Fibroblast of skin of left biceps (primary cell): ENCODE data around the gene SKIL.
A peak's percentile ranks its signal among the peaks of the same experiment; 100 is the strongest.
"Not testable (repeated sequence)": the region's sequence is repeated elsewhere in the genome, so short reads cannot be mapped to it uniquely, and the experiment has no call there.

Source experiments
- DNase-seq, 2 experiments: peaks; one replicate each; pipeline ENCODE4 v3.0.0-alpha.2; 2013; ENCODE audit warnings: low read depth in 2 of 2

SKIL gene, protein sequence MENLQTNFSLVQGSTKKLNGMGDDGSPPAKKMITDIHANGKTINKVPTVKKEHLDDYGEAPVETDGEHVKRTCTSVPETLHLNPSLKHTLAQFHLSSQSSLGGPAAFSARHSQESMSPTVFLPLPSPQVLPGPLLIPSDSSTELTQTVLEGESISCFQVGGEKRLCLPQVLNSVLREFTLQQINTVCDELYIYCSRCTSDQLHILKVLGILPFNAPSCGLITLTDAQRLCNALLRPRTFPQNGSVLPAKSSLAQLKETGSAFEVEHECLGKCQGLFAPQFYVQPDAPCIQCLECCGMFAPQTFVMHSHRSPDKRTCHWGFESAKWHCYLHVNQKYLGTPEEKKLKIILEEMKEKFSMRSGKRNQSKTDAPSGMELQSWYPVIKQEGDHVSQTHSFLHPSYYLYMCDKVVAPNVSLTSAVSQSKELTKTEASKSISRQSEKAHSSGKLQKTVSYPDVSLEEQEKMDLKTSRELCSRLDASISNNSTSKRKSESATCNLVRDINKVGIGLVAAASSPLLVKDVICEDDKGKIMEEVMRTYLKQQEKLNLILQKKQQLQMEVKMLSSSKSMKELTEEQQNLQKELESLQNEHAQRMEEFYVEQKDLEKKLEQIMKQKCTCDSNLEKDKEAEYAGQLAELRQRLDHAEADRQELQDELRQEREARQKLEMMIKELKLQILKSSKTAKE

DNA sequence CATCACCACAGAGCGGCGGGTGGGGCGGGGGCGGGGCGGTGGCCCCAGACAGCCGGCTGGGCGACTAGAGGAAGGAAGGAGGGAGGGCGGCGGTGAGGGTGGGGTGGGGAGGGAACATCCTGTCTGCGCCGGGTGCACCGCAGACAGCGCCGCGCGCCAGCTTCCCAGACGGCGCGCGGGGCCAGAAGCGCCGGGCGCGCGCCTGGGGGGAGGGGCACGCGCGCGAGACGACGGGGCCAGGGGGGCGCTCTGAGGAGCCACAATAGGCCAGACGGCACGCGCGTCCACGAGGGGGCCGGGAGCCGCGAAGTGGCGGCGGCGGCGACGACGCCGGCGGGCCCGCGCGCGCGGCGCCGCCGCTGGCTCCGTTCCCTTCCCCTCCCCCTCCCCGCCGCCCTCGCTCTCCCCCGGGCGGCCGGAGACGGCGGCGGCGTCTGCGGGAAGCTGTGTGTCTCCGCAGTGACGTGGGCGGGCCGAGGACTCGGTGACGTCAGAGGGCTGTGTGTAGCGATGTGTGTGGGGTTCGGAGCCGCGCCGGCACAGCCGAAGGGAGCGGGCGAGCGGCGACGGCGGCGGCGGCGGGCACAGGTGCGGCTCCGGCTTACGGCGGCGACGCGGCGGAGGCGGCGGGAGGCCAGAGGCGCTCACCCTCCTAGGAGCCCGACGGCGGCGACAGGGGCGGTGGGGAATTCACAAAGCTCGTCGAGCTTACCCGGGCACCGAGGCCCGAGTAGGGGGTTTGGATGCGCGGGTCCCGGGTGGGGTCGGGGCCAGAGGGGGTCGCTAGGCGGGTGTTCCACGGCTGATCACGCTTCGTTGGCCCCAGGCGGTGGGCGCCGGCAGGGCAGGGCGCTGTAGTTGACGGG lies at the start of gene SKIL:
TSS of gene SKIL (plus strand) at position 540 of the 866 bp plus-strand sequence. CDS start 2,617 bp downstream, outside the sequence.
- DNase-seq = peak; percentile 93 to 94

DNA sequence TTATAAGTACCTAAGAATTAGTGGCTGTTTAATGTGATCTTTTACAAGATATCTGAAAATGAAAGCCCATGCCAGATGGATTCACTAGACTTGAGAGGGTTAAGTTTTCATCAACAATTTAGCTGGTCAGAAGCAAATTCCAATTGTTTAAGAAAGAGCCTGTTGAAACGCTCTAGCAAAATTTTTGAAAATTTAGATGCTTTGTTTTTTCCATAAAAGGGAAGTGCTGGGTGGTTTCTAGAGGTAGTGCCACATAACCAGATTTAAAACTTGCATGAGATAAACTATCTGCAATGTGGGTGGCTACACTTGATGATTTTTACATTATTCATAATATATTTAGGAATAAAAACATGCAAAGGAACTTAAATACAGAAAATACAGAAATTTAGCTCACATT lies 48.5 kb upstream of the SKIL start:
- peak in 1 of 2 experiments; percentile 8 for DNase-seq

GRCh38 chr3:170317954-170318353 lies 39.6 kb upstream of the SKIL start:
- DNase-seq = no peak

DNA sequence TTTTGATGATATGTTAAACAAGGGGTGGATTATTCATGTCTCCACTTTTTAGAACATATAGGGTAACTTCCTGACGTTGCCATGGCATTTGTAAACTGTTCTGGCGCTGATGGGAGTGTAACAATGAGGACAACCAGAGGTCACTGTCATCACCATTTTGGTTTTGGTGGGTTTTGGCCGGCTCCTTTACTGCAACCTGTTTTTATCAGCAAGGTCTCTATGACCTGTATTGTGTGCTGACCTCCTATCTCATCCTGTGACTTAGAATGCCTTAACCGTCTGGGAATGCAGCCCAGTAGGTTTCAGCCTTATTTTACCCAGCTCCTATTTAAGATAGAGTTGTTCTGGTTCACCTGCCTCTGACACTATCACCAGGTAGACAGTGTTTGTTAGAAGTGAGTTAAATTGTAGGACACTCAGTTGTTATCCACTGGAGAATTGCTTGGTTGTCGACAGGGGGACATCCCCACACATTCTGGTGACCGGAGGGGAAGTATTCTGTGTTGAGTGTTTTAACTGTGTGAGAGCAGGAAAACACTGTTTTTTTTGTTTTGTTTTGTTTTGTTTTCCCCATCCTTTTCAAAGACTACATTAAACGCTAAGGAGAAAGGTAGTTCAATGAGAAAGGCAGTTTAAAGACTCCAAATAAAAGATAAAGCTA lies 36.9 kb upstream of the SKIL start:
- DNase-seq = no peak

DNA sequence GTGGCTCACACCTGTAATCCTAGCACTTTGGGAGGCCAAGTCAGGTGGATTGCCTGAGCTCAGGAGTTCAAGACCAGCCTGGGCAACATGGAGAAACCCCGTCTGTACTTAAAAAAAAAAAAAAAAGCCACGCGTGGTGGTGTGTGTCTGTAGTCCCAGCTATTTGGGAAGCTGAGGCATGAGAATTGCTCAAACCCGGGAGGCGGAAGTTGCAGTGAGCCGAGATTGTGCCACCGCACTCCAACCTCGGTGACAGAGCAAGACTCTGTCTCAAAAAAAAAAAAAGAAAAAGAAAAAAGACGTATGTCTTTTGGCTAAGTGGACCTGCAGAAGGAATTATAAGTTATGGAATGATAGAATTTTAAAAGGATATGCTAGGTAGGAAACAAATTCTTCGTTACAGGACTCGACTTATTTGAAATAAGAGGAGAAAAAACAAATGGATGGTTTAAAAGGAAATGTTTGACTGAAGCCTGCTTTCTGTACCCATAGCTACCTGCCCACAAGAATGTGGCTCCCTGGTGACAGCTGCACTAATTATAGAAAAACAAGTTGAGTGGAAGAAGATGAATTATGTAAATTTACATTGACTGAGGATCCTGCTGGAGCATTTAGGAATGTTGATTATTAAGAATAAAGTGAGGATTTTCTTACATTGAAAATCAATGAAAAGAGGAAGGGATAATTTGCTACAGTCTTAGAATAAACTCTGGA lies 36.0 kb upstream of the SKIL start:
- DNase-seq = no peak

- no peak for DNase-seq
Measured at GRCh38 chr3:170322566-170323269, 34.8 kb upstream of the SKIL start.

- no peak for DNase-seq
Measured at GRCh38 chr3:170323331-170323730, 34.2 kb upstream of the SKIL start.

GRCh38 chr3:170324962-170325361 lies 32.6 kb upstream of the SKIL start:
- DNase-seq = no peak

DNA sequence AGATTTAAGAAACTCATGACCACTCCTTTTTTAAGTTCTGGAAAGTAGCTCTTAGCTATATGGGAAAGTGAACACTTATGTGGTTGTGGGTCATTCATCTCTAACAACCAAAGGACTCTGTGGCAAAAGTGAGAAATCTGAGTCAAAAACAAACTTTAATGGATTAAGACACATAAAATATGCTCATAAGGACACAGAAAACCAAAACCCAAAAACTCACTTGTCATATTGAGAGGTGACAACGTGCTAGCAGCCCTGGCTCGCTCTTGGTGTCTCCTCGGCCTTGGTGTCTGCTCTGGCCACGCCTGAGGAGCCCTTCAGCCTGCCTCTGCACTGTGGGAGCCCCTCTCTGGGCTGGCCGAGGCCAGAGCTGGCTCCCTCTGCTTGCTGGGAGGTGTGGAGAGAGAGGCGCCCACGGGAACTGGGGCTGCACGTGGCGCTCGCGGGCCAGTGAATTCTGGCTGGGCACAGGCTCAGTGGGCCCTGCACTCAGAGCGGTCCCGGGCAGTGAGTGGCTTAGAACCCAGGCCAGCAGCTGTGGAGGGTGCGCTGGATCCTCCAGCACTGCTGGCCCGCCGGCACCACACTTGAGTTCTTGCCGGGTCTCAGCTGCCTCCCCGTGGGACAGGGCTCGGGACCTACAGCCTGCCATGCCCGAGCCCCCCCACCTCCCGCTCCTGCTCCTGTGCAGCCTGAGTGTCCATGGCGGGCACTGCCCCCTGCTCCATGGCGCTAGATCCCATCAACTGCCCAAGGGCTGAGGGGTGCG lies 30.3 kb upstream of the SKIL start:
- no peak for DNase-seq

- not testable (repeated sequence) for DNase-seq
Measured at GRCh38 chr3:170327868-170328548, 29.5 kb upstream of the SKIL start.

- DNase-seq = no peak
Measured at GRCh38 chr3:170330366-170330765, 27.1 kb upstream of the SKIL start.

- DNase-seq = no peak
Measured at GRCh38 chr3:170331143-170331542, 26.4 kb upstream of the SKIL start.

DNA sequence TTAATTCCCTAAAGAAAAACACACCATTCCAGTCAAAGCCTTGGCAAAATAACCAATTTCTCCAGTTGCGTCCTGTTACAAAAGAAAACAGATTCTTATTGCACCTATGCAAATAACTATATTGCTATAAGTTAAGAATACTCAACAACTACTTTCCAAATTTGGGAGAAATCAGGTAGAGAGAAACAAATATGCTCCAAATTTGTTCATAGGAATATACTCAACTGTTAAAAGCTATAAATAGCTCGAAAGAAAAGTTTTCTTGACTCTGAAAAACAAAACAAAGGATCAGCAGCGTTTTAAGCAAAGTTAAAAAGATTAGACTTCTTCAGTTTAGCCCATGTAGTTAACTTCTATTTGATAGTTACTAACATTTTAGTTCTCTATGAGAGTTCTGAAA lies 20.1 kb upstream of the SKIL start:
- DNase-seq = no peak

- no peak for DNase-seq
Measured at GRCh38 chr3:170338690-170339340, 18.7 kb upstream of the SKIL start.

- not testable (repeated sequence) for DNase-seq
Measured at GRCh38 chr3:170342273-170342672, 15.2 kb upstream of the SKIL start.

GRCh38 chr3:170343859-170344258 lies 13.7 kb upstream of the SKIL start:
- not testable (repeated sequence) for DNase-seq

DNA sequence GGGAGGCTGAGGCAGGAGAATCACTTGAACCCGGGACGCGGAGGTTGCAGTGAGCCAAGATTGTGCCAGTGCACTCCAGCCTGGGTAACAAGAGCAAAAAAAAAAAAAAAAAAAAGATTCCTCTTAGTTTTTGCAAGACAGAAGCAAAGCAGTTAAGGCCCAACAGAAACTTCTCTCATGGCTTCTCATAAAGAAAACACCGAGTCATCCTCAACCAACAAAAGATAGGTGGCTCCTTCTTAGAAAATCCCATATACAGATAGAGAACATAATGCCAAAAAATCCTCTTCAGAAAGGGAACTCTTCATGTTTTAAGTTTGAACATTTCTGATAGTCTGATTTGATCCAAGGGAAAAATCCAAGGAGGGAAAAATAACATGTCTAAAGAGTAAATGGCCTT lies 12.5 kb upstream of the SKIL start:
- no peak for DNase-seq
